Activated naive CD4-positive, alpha-beta T cell treated with anti-CD3 and anti-CD28 coated beads for 36 hours (primary cell): ENCODE measurements around the gene CAMK1D. TPM values are rescaled to one million over a fixed set of nuclear protein-coding genes. Genes with fewer than 3 reads are reported as not detected.

ENCODE experiments used
- CTCF ChIA-PET: fragments of 350-600 bp; sonication (Branson Sonifier 250); formaldehyde crosslinking; loops from one replicate; lab custom pipeline; 2021; ENCODE audit warnings: antibody characterized with exemption; lab: Charles Lee
- DNase-seq: peaks from one replicate; pipeline ENCODE4 v3.0.0-alpha.2; 2020
- H3K27ac Mint-ChIP-seq: one replicate; pipeline ENCODE4 v1.8.0; 2021; ENCODE audit warnings: mild to moderate bottlenecking, mixed read lengths
- H3K27me3 Mint-ChIP-seq: one replicate; pipeline ENCODE4 v1.8.0; 2021; ENCODE audit warnings: low read depth, mixed read lengths
- H3K36me3 Mint-ChIP-seq: one replicate; pipeline ENCODE4 v1.8.0; 2021; ENCODE audit warnings: low read depth, mixed read lengths
- H3K4me1 Mint-ChIP-seq: one replicate; pipeline ENCODE4 v1.8.0; 2021; ENCODE audit warnings: low read depth, mixed read lengths
- H3K4me3 Mint-ChIP-seq: one replicate; pipeline ENCODE4 v1.8.0; 2021; ENCODE audit warnings: mild to moderate bottlenecking, moderate library complexity, mixed read lengths
- H3K9me3 Mint-ChIP-seq: one replicate; pipeline ENCODE4 v1.8.0; 2021; ENCODE audit warnings: mixed read lengths
- intact Hi-C: fragments of 100-400 bp; cut with micrococcal nuclease; formaldehyde crosslinking; loops from one replicate; pipeline ENCODE4 v1.15.1; 2023
- total RNA-seq, 2 experiments: library from RNA; stranded (reverse); gene quantifications; one replicate each; pipeline ENCODE4 v1.2.3, GENCODE V29; 2021

CAMK1D gene
- total RNA-seq, 2 experiments from 2014 or later: 9.5 to 11.3 TPM

GRCh38 chr10:12509794-12510100 lies 160.4 kb downstream of the CAMK1D start:
- Mint-ChIP-seq H3K4me1 (peaks cover 39% of the 10 kb centered on the region), H3K27ac (no peak overlapping the region), H3K4me3 (no peak overlapping the region), H3K9me3 (no peaks in the 10 kb centered on the region), H3K36me3 (no peaks in the 10 kb centered on the region), H3K27me3 (no peaks in the 10 kb centered on the region)
- no peak for DNase-seq
- CTCF ChIA-PET: interaction anchor here (1.0 to 1.2 kb wide), 2 partner anchors 24 to 146 kb away, joined by 3 read pairs; no protein-coding TSS in a partner anchor
- intact Hi-C loops: loop anchor here (5.0 kb wide), 1 partner anchor 203 kb away; no protein-coding TSS in a partner anchor

GRCh38 chr10:12510501-12510941 lies 161.2 kb downstream of the CAMK1D start:
- CTCF ChIA-PET: interaction anchor here (1.0 to 1.2 kb wide), 2 partner anchors 23 to 146 kb away, joined by 3 read pairs; no protein-coding TSS in a partner anchor
- no peaks in the 10 kb centered on the region for H3K9me3 Mint-ChIP-seq
- intact Hi-C loops: no loop called here
- H3K4me3 Mint-ChIP-seq: no peak overlapping the region
- H3K27ac Mint-ChIP-seq: no peak overlapping the region
- no peak for DNase-seq
- H3K36me3 Mint-ChIP-seq: no peaks in the 10 kb centered on the region
- no peaks in the 10 kb centered on the region for H3K27me3 Mint-ChIP-seq
- H3K4me1 Mint-ChIP-seq: peaks cover 39% of the 10 kb centered on the region

- CTCF ChIA-PET: interaction anchor here (0.8 to 1.2 kb wide), 2 partner anchors 23 to 146 kb away, joined by 3 read pairs; no protein-coding TSS in a partner anchor
- no peak for DNase-seq
- H3K4me1 Mint-ChIP-seq: peaks cover 39% of the 10 kb centered on the region
- intact Hi-C loops: no loop called here
- H3K9me3 Mint-ChIP-seq: no peaks in the 10 kb centered on the region
- H3K36me3 Mint-ChIP-seq: no peaks in the 10 kb centered on the region
- no peaks in the 10 kb centered on the region for H3K27me3 Mint-ChIP-seq
- no peak overlapping the region for H3K27ac Mint-ChIP-seq
- H3K4me3 Mint-ChIP-seq: no peak overlapping the region
Observed at GRCh38 chr10:12510984-12511383, 161.6 kb downstream of the CAMK1D start.

GRCh38 chr10:12511651-12512050 lies 162.3 kb downstream of the CAMK1D start:
- intact Hi-C loops: no loop called here
- H3K4me1 Mint-ChIP-seq: peaks cover 39% of the 10 kb centered on the region

GRCh38 chr10:12512332-12513002 lies 163.1 kb downstream of the CAMK1D start:
- Mint-ChIP-seq H3K4me1 (peaks cover 33% of the 10 kb centered on the region), H3K27me3 (no peaks in the 10 kb centered on the region), H3K27ac (no peak overlapping the region), H3K4me3 (no peak overlapping the region), H3K36me3 (no peaks in the 10 kb centered on the region), H3K9me3 (no peaks in the 10 kb centered on the region)
- intact Hi-C loops: loop anchor here (1.0 kb wide), 1 partner anchor 144 kb away; no protein-coding TSS in a partner anchor
- no peak for DNase-seq
- CTCF ChIA-PET: interaction anchor here (1.1 kb wide), 1 partner anchor 12 kb away, joined by 3 read pairs; no protein-coding TSS in a partner anchor

More at GRCh38 chr10:12511651-12512050, 162.3 kb downstream of the CAMK1D start:
- CTCF ChIA-PET: interaction anchor here (0.8 kb wide), 1 partner anchor 145 kb away, joined by 3 read pairs; no protein-coding TSS in a partner anchor
- Mint-ChIP-seq H3K4me3 (no peak overlapping the region), H3K27me3 (no peaks in the 10 kb centered on the region), H3K9me3 (no peaks in the 10 kb centered on the region), H3K36me3 (no peaks in the 10 kb centered on the region), H3K27ac (no peak overlapping the region)
- no peak for DNase-seq

- DNase-seq: no peak
- Mint-ChIP-seq H3K36me3 (no peaks in the 10 kb centered on the region), H3K4me1 (peaks cover 27% of the 10 kb centered on the region), H3K27ac (no peak overlapping the region), H3K9me3 (no peaks in the 10 kb centered on the region), H3K27me3 (no peaks in the 10 kb centered on the region), H3K4me3 (no peak overlapping the region)
- CTCF ChIA-PET: interaction anchor here (1.1 kb wide), 1 partner anchor 13 kb away, joined by 3 read pairs; no protein-coding TSS in a partner anchor
- intact Hi-C loops: loop anchor here (1.0 kb wide), 1 partner anchor 143 kb away; no protein-coding TSS in a partner anchor
Observed at GRCh38 chr10:12513003-12513365, 163.6 kb downstream of the CAMK1D start.

GRCh38 chr10:12513775-12514673 lies 164.7 kb downstream of the CAMK1D start:
- CTCF ChIA-PET: interaction anchor here (0.6 to 1.1 kb wide), 2 partner anchors 14 to 74 kb away, joined by 3 to 6 read pairs; no protein-coding TSS in a partner anchor
- H3K4me3 Mint-ChIP-seq: no peak overlapping the region
- H3K9me3 Mint-ChIP-seq: no peaks in the 10 kb centered on the region
- no peak overlapping the region for H3K27ac Mint-ChIP-seq
- intact Hi-C loops: loop anchor here (1.0 kb wide), 1 partner anchor 142 kb away; no protein-coding TSS in a partner anchor
- no peaks in the 10 kb centered on the region for H3K27me3 Mint-ChIP-seq
- DNase-seq: no peak
- H3K4me1 Mint-ChIP-seq: peaks cover 18% of the 10 kb centered on the region
- no peaks in the 10 kb centered on the region for H3K36me3 Mint-ChIP-seq

- CTCF ChIA-PET: no interaction called here
- H3K4me1 Mint-ChIP-seq: peaks cover 1% of the 10 kb centered on the region
- peaks cover 2% of the 10 kb centered on the region for H3K9me3 Mint-ChIP-seq
- H3K4me3 Mint-ChIP-seq: no peak overlapping the region
- DNase-seq: no peak
- H3K27me3 Mint-ChIP-seq: no peaks in the 10 kb centered on the region
- intact Hi-C loops: no loop called here
- peaks cover 2% of the 10 kb centered on the region for H3K36me3 Mint-ChIP-seq
- H3K27ac Mint-ChIP-seq: no peak overlapping the region
Observed at GRCh38 chr10:12518024-12518423, 168.7 kb downstream of the CAMK1D start.

GRCh38 chr10:12521423-12521822 lies 172.1 kb downstream of the CAMK1D start:
- CTCF ChIA-PET: no interaction called here
- DNase-seq: no peak
- intact Hi-C loops: no loop called here
- no peak overlapping the region for H3K27ac Mint-ChIP-seq
- no peaks in the 10 kb centered on the region for H3K27me3 Mint-ChIP-seq
- peaks cover 5% of the 10 kb centered on the region for H3K36me3 Mint-ChIP-seq
- peaks cover 7% of the 10 kb centered on the region for H3K9me3 Mint-ChIP-seq
- H3K4me1 Mint-ChIP-seq: peaks cover 15% of the 10 kb centered on the region
- H3K4me3 Mint-ChIP-seq: no peak overlapping the region

- CTCF ChIA-PET: no interaction called here
- Mint-ChIP-seq H3K27me3 (no peaks in the 10 kb centered on the region), H3K9me3 (peaks cover 7% of the 10 kb centered on the region), H3K27ac (no peak overlapping the region), H3K4me3 (no peak overlapping the region), H3K36me3 (peaks cover 3% of the 10 kb centered on the region), H3K4me1 (peaks cover 19% of the 10 kb centered on the region)
- no peak for DNase-seq
- intact Hi-C loops: no loop called here
Observed at GRCh38 chr10:12526311-12526710, 177.0 kb downstream of the CAMK1D start.

- H3K4me3 Mint-ChIP-seq: no peak overlapping the region
- no peak overlapping the region for H3K27ac Mint-ChIP-seq
- peaks cover 8% of the 10 kb centered on the region for H3K9me3 Mint-ChIP-seq
- no peak for DNase-seq
- peaks cover 5% of the 10 kb centered on the region for H3K36me3 Mint-ChIP-seq
- H3K27me3 Mint-ChIP-seq: no peaks in the 10 kb centered on the region
- H3K4me1 Mint-ChIP-seq: peaks cover 21% of the 10 kb centered on the region
- intact Hi-C loops: no loop called here
- CTCF ChIA-PET: no interaction called here
Observed at GRCh38 chr10:12529976-12530375, 180.6 kb downstream of the CAMK1D start.
